Upper lobe of left lung (tissue), 4 donors: Measurements from ENCODE around the gene MARVELD1.

Experiments
- CTCF ChIP-seq, 6 experiments: fragments of 450-650 bp in 4 of 6; fragments of 200-600 bp in 2 of 6; sonication (generic) in 2 of 6; IDR thresholded peaks; one replicate each; pipeline ENCODE4 v1.5.1; 2016 to 2019; ENCODE audit warnings: antibody characterized with exemption in 6 of 6
- POLR2A ChIP-seq, 4 donors: fragments of 450-650 bp; IDR thresholded peaks; one replicate each; pipeline ENCODE4 v1.5.1; 2016 to 2017; ENCODE audit warnings: antibody characterized with exemption in 4 of 4, mild to moderate bottlenecking in 2 of 4
- POLR2AphosphoS5 ChIP-seq, 2 donors: sonication (generic); formaldehyde crosslinking; IDR thresholded peaks; one replicate each; pipeline ENCODE4 v1.5.1; 2017; ENCODE audit warnings: antibody characterized with exemption in 2 of 2

DNA sequence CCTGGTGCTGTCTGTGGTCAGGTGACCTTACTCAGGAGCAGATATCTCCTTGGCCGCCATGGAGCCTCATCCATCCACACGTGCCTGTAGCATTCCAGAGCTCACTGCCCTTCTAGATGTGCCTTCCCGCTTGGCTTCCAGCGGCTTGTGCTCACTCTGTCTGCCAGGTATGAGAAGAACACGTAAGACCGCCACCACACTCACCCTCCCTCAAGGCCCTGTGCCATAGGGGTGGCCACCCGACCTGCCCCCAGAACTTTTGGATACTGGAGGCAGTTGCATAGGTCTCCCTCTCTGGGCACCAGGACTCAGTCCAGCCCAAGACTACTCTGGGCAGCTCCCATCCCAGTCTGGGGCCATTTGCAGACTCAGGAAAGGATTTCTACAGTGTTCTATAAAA is 4.1 kb downstream of the MARVELD1 start:
- TF ChIP-seq CTCF (IDR thresholded peaks at IDR 0.05) (no peak), POLR2AphosphoS5 (IDR thresholded peaks at IDR 0.05) (no peak), POLR2A (IDR thresholded peaks at IDR 0.05) (no peak)
